Vagina (tissue), 2 donors: ENCODE data around the gene IL6ST.

Experiments
- CTCF ChIP-seq, 3 experiments: fragments of 450-650 bp in 2 of 3; fragments of 200-600 bp in 1 of 3; sonication (generic) in 1 of 3; IDR thresholded peaks; one replicate each; pipeline ENCODE4 v1.5.1; 2017 to 2019; ENCODE audit warnings: antibody characterized with exemption in 3 of 3, mild to moderate bottlenecking in 2 of 3, moderate library complexity in 2 of 3
- POLR2A ChIP-seq, 2 donors: fragments of 450-650 bp; IDR thresholded peaks; one replicate each; pipeline ENCODE4 v1.6.1; 2017; ENCODE audit warnings: antibody characterized with exemption in 2 of 2, mild to moderate bottlenecking in 2 of 2, moderate library complexity in 2 of 2

- TF ChIP-seq CTCF (IDR thresholded peaks at IDR 0.05) = no peak
- TF ChIP-seq POLR2A (IDR thresholded peaks at IDR 0.05) = no peak
Measured at GRCh38 chr5:55934115-55934613, 60.6 kb downstream of the IL6ST start.
